Measurements from ENCODE around the gene MED8. TPM values are rescaled to one million over a fixed set of nuclear protein-coding genes. Genes with fewer than 3 reads are reported as not detected.

MED8 gene
- total and polyA plus RNA-seq, 2 of the 8 experiments (the other 6 are each of a cell fraction or from before 2014, with no cell fraction given): 7.0 to 20.6 TPM

DNA sequence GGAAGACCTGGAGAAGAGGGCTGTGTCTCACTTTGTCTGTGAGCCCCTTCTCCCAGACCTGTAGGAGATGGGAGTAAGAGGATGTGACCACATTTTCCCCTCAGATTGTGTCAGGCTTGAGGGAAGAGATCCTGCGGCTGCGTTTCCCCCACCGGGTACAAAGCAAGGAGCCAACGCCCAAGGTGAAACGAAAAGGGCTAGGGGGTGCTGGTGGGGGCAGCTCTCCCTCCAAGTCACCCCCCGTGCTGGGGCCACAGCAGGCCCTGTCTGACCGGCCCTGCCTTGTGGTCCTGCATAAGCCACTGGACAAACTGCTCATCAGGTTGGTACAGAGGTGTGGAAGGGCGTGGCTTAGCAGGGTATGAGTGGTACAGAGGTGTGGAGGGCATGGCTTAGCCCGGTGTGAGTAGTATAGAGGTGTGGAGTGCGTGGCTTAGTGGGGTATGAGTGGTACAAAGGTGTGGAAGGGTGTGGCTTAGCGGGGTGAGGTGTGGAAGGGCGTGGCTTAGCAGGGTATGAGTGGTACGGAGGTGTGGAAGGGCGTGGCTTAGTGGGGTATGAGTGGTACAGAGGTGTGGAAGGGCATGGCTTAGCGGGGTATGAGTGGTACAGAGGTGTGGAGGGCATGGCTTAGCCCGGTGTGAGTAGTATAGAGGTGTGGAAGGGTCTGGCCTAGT lies 33.5 kb upstream of the MED8 start (continued):
- TF ChIP-seq TBP (IDR thresholded peaks at IDR 0.05; ENCODE audit: low read depth, low read length) (no peak), MAFK (IDR thresholded peaks at IDR 0.05; ENCODE audit: low read depth, low read length) (no peak), SUZ12 (IDR thresholded peaks at IDR 0.05; ENCODE audit: low read length) (no peak), RBBP5 (IDR thresholded peaks at IDR 0.05; ENCODE audit: borderline replicate concordance, low read depth, low read length) (no peak), BRCA1 (IDR thresholded peaks at IDR 0.05; ENCODE audit: low read depth, low read length) (no peak), SIRT6 (IDR thresholded peaks at IDR 0.05; ENCODE audit: low read length) (no peak), CHD2 (IDR thresholded peaks at IDR 0.05; ENCODE audit: low read length) (no peak)

Data from H1 (cell line).